ENCODE results near the gene SMIM41.
A peak's percentile ranks its signal among the peaks of the same experiment; 100 is the strongest.

GRCh38 chr12:52050758-52051541 is 28.6 kb upstream of the SMIM41 start, which contains the start of gene NR4A1:
- no peak for TF ChIP-seq CTCF (conservative IDR thresholded peaks at IDR 0.05)
- peak; percentile 0; the same call in 1 of the 2 replicates for TF ChIP-seq ZFX (IDR thresholded peaks at IDR 0.05)
